Lower leg skin (tissue), 4 donors: ENCODE data around the gene TLR1. TPM values are rescaled to one million over a fixed set of nuclear protein-coding genes. Genes with fewer than 3 reads are reported as not detected.

ENCODE experiments used
- DNase-seq, 2 donors: peaks; one replicate each; pipeline ENCODE4 v3.0.0-alpha.2; 2019; ENCODE audit warnings: low spot score in 2 of 2
- H3K4me3 ChIP-seq: fragments of 200-600 bp; sonication (generic); 2 replicates; pipeline ENCODE4 v1.5.1; 2017; ENCODE audit warnings: mild to moderate bottlenecking, low read depth; ENCODE audit not compliant: poor library complexity, severe bottlenecking
- CTCF ChIP-seq, 3 donors: fragments of 450-650 bp; IDR thresholded peaks; one replicate each; pipeline ENCODE4 v1.5.1; 2016; ENCODE audit warnings: antibody characterized with exemption in 3 of 3, mild to moderate bottlenecking in 3 of 3, moderate library complexity in 2 of 3
- POLR2A ChIP-seq, 2 donors: fragments of 450-650 bp; IDR thresholded peaks; one replicate each; pipeline ENCODE4 v1.6.1; 2016 to 2017; ENCODE audit warnings: antibody characterized with exemption in 2 of 2, mild to moderate bottlenecking in 1 of 2, moderate library complexity in 1 of 2
- WGBS, 2 donors: methylation state at CpG; one replicate each; pipeline ENCODE4 v1.1.5; 2018; 5-methylcytosine and 5-hydroxymethylcytosine counted together
- intact Hi-C: fragments of 100-400 bp; cut with DNase I; formaldehyde crosslinking; loops from one replicate; pipeline ENCODE4 v1.15.0; 2023; ENCODE audit warnings: low total_unique reads
- total RNA-seq, 4 donors: library from RNA; depleted of rRNA; stranded (reverse); fragments of >200 nt; gene quantifications; one replicate each; pipeline ENCODE4 v1.1.0, GENCODE V29; 2016

Gene TLR1
- total RNA-seq, 4 donors from 2014 or later: 4.4 to 10.9 (median 7.3) TPM

- TF ChIP-seq CTCF (IDR thresholded peaks at IDR 0.05) (no peak), POLR2A (IDR thresholded peaks at IDR 0.05) (no peak)
- no peak for DNase-seq
- 86 to 87% methylated on average over 15 of the region's 15 CpGs for WGBS, 2 donors
- no peak overlapping the region for H3K4me3 ChIP-seq
- intact Hi-C loops: no loop called here
Measured at GRCh38 chr4:38802561-38803355, 1.8 kb downstream of the TLR1 start.

- no peak overlapping the region for H3K4me3 ChIP-seq
- 90 to 91% methylated on average over 3 of the region's 3 CpGs for WGBS, 2 donors
- intact Hi-C loops: no loop called here
- no peak for DNase-seq
- no peak for TF ChIP-seq POLR2A (IDR thresholded peaks at IDR 0.05)
- no peak for TF ChIP-seq CTCF (IDR thresholded peaks at IDR 0.05)
Measured at GRCh38 chr4:38800961-38801450, 3.6 kb downstream of the TLR1 start.

- TF ChIP-seq CTCF (IDR thresholded peaks at IDR 0.05) (no peak), POLR2A (IDR thresholded peaks at IDR 0.05) (no peak)
- no peak for DNase-seq
- no peak overlapping the region for H3K4me3 ChIP-seq
- 69 to 79% methylated on average over 2 of the region's 2 CpGs for WGBS, 2 donors
- intact Hi-C loops: no loop called here
Measured at GRCh38 chr4:38800366-38800765, 4.2 kb downstream of the TLR1 start.

GRCh38 chr4:38795087-38795486 is 9.5 kb downstream of the TLR1 start:
- 55 to 68% methylated on average over 3 of the region's 3 CpGs for WGBS, 2 donors
- H3K4me3 ChIP-seq: no peak overlapping the region
- DNase-seq: no peak
- intact Hi-C loops: no loop called here
- TF ChIP-seq CTCF (IDR thresholded peaks at IDR 0.05): no peak
- no peak for TF ChIP-seq POLR2A (IDR thresholded peaks at IDR 0.05)

- no peak overlapping the region for H3K4me3 ChIP-seq
- 72 to 79% methylated on average over 2 of the region's 2 CpGs for WGBS, 2 donors
- TF ChIP-seq CTCF (IDR thresholded peaks at IDR 0.05): no peak
- TF ChIP-seq POLR2A (IDR thresholded peaks at IDR 0.05): no peak
- intact Hi-C loops: no loop called here
- DNase-seq: no peak
Measured at GRCh38 chr4:38794051-38794450, 10.5 kb downstream of the TLR1 start.
